MM.1S (cell line): ENCODE results near the gene RPL18.

Experiments used
- CTCF ChIP-seq: fragments of 300-600 bp; sonication (generic); IDR thresholded peaks from 2 replicates; pipeline ENCODE4 v1.5.1; 2016; ENCODE audit warnings: antibody characterized with exemption, low read length, mixed read lengths
- EZH2 ChIP-seq: fragments of 300-600 bp; sonication (generic); optimal IDR thresholded peaks from 2 replicates; pipeline ENCODE3; 2017; ENCODE audit warnings: low read depth, mild to moderate bottlenecking, antibody characterized with exemption, low read length, mixed read lengths
- EZH2phosphoT487 ChIP-seq: fragments of 300-600 bp; sonication (generic); IDR thresholded peaks from 2 replicates; pipeline ENCODE4 v1.6.1; 2018; ENCODE audit warnings: antibody characterized with exemption, low read length

GRCh38 chr19:48659768-48660167 is 40.8 kb upstream of the RPL18 start:
- TF ChIP-seq CTCF (no peak), EZH2phosphoT487 (no peak), EZH2 (no peak)
